HG02678 (cell line): ENCODE results near the gene RPRD2.

Experiments
- ATAC-seq: cut with Tn5 transposase; IDR thresholded peaks from one replicate; pipeline ENCODE4 v1.9.1; 2021; ENCODE audit warnings: mild to moderate bottlenecking, moderate library complexity; ENCODE audit not compliant: unreplicated experiment

The RPRD2 gene

GRCh38 chr1:150469291-150469690 lies 105.3 kb downstream of the RPRD2 start:
- ATAC-seq: no peak

- ATAC-seq: no peak
Measured at GRCh38 chr1:150472601-150473200, 108.8 kb downstream of the RPRD2 start.

- no peak for ATAC-seq
Measured at GRCh38 chr1:150473659-150474058, 109.7 kb downstream of the RPRD2 start.

- ATAC-seq: no peak
Measured at GRCh38 chr1:150474869-150475268, 110.9 kb downstream of the RPRD2 start.

DNA sequence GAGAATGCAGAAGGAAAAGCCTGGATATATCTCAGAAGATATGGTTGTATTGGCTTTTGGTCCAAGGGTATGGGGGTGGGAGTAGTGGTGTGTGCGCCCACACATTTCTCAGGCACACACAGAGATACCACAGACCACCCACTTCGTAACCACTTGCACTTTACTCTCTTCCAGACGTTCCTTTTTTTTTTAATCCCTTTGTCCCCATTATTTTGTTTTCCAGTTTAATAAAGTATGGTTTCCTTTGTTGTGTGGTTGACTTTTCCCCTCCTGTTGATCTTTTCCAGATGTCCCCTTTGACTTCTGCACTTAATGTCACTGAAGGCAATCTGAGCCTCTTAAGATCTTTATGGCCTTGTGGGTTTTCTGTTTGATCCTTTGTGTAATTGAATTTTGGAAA lies 112.8 kb downstream of the RPRD2 start:
- no peak for ATAC-seq

DNA sequence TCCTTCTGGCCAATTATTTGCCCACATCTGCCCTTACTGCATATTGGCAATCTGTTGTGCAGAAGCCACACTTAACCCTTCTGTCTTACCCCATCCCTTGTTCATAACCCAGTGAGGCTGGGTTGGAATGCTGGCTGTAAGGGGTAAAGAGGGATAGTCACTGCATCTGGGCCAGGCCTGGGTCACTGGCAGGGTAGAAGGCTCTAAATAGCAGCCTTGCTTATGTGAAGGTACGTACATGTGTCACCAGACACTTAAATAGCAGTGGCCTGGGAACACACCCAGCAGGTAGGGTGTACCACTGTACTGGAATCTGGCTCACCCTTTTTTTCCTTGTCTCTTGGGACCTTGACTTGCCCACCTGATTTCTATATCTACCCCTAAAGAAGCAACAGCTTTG lies 113.4 kb downstream of the RPRD2 start:
- no peak for ATAC-seq

DNA sequence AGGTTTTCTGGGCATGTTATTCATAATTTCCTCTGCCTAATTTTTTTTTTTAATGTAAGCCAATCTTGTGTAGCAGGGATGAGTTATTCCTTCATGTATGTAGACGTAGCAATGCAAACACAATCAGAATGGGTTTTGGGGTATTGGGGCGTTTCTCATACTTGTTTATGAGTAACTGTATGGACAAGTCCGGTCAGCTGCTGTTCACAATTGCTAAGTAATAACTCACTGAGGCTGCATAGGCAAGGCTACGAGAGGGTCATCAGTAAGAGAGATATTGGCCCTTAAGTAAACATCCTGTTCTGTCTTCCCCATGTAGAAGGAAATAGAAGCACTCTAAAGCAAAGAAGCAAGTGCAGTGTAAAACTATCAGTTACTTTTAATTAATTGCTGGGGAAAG lies 113.8 kb downstream of the RPRD2 start:
- ATAC-seq: no peak

DNA sequence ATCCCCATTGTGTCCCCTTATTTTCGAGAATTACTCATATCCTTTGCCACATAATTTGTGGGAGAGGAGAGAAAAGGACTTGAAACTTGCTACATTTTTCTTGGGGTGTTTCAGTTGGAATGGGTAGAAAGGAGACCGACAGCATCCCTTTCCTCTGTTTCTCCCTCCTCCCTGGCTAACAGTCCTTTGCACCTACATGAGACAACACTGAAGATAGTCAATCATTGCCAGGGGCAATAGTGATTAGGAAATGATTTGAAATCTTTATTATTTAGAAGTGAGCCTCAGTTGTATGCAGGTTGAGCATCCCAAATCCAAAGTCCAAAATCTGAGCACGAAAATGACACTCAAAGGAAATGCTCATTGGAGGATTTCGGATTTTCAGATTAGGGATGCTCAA lies 115.4 kb downstream of the RPRD2 start:
- no peak for ATAC-seq

DNA sequence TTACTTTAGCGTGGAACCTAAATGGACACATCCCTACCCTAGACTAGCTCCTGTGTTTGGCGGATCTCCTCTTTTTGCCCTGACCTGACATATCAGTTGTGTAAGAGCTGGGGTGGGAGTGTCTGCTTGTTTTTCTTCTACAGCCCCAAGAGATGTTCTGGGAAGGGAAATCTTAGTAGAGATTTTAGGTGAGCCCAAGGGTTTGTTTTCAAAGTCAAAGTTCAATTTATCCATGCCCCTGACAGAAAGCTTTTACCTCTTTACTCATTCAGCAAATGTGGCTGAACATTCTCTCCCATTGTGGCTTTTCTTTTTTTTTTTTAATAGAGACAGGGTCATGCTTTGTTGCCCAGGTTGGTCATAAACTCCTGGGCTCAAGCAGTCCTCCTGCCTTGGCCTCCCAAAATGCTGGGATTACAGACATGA lies 116.0 kb downstream of the RPRD2 start:
- ATAC-seq: no peak

GRCh38 chr1:150484431-150484830 lies 120.5 kb downstream of the RPRD2 start:
- ATAC-seq: no peak

- no peak for ATAC-seq
Measured at GRCh38 chr1:150484861-150485260, 120.9 kb downstream of the RPRD2 start.

- peak; percentile 100 for ATAC-seq
Measured at GRCh38 chr1:150486966-150487762, 123.2 kb downstream of the RPRD2 start, which contains the start of gene TARS2. Gene TARS2 (plus strand): TSS chr1:150487419. CDS start chr1:150487451, 32 bp downstream.

- no peak for ATAC-seq
Measured at GRCh38 chr1:150487763-150488115, 123.8 kb downstream of the RPRD2 start.

GRCh38 chr1:150493175-150493574 lies 129.2 kb downstream of the RPRD2 start:
- ATAC-seq: no peak

DNA sequence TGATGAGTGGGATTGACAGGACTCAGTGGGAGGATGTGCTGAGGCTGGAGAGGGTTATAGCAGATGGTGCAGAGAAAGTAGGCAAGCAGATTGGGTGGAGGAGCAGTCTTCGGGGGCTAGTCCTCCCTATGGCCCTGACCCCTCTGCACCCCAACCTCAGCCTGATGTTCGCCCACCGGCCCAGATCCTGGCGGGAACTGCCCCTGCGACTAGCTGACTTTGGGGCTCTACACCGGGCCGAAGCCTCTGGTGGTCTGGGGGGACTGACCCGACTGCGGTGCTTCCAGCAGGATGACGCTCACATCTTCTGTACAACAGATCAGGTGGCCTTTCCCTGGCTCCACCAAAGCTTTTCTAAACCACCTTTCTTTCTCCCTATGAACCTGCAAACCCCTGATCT lies 134.4 kb downstream of the RPRD2 start:
- ATAC-seq: no peak

GRCh38 chr1:150505431-150505830 lies 141.5 kb downstream of the RPRD2 start:
- no peak for ATAC-seq

DNA sequence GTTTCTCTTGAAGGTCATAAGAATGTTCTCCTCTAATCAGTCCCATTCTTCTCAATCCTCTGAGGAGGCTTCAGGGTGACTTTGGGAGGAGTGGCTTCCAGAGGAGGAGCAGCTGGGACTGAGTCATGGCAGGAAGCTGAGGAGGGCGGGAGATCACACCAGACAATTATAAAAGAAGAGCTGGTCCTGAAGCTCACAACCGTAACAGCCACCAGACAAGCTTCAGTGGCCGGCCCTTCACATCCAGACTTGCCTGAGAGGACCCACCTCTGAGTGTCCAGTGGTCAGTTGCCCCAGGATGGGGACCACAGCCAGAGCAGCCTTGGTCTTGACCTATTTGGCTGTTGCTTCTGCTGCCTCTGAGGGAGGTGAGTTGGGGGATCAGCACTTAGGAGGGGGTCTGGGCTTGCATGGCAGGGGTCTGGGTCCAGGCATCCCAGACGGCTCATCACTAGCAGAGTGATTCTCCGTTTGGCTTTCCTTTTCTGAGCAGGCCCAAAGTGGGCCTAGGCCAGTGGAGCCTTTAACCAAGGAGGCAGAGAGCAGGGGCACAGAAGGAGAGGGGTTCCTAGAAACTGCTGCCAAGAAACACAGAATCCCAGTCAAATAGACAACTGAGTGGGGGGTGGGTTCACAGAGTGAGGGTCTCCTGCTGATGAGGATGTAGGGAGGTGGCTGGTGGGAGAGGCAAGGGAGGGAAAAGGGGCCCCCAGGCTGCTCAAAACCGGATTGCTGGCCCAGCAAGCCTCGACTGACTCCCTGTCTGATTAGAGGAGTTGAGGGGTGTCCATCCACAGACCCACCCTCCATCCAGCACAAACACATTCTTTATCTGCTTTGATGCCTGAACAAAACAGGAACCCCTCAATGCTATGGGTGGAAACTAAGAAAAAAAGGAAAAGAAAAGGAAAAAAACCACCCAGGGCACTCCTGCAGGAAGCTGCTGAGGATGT lies 144.2 kb downstream of the RPRD2 start, which contains the start of gene ECM1:
ECM1 (plus strand) TSS at position 198 of the 953 bp plus-strand sequence; CDS start at position 299, 101 bp downstream.
- ATAC-seq: no peak

- ATAC-seq: no peak
Measured at GRCh38 chr1:150508982-150509381, 145.0 kb downstream of the RPRD2 start.

- no peak for ATAC-seq
Measured at GRCh38 chr1:150511551-150511950, 147.6 kb downstream of the RPRD2 start.

- ATAC-seq: no peak
Measured at GRCh38 chr1:150511985-150512660, 148.2 kb downstream of the RPRD2 start.

DNA sequence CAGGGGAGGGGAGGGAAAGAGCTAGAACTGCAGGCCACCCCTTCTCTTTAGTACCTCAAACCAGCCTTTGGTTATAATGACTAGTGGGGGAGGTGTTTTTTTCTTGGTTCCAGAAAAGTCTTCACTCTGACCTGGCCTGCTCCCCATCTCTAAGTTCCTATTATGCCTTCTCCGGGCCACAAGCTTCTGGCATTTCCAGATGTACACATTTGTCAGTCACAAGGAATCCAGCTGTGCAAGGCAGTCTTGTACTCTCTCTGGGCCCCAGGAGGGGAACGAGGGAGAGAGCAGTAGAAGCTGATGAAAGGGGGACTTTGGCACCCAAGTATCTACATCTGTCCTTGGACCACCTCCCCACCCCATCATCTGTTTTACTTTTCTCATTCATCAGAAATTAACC lies 148.9 kb downstream of the RPRD2 start:
- ATAC-seq: no peak
